Breast epithelium (tissue), 3 donors: ENCODE measurements around the gene HAUS6.

ENCODE experiments used
- POLR2A ChIP-seq: fragments of 450-650 bp; IDR thresholded peaks from one replicate; pipeline ENCODE4 v1.6.1; 2016; ENCODE audit warnings: antibody characterized with exemption, mild to moderate bottlenecking, moderate library complexity
- TF ChIP-seq, protein P1 (sequence below), 3 donors: fragments of 450-650 bp; IDR thresholded peaks; one replicate each; pipeline ENCODE4 v1.5.1; 2016 to 2017; ENCODE audit warnings: antibody characterized with exemption in 3 of 3, mild to moderate bottlenecking in 3 of 3, moderate library complexity in 3 of 3

DNA sequence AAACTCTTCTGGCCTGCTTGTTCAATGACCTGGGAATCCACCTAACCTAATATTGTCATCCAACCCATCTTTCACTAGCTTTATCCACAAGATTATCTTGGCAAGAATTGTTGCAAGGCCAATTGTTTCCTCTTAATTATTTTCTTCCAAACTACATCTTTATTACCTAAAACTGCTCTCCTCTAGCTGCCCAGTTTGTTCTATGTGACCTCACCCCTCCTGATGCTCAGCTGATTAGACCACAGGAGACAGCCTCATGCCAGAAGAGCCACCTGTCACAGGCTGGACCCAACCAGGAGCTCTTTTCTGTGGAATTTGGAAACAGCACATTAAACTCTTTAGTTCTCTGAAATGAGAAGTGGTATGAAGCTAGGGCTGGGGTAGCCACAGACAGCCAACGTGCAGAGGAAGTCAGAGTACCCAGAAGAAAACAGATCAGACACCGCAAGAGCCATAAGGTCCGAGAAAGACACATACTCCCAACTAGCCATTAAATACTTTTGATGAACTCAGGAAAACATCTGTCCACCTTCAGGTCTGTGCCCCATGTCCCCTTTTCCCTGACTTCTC, 81.7 kb downstream of the HAUS6 start:
- TF ChIP-seq, protein P1, sequence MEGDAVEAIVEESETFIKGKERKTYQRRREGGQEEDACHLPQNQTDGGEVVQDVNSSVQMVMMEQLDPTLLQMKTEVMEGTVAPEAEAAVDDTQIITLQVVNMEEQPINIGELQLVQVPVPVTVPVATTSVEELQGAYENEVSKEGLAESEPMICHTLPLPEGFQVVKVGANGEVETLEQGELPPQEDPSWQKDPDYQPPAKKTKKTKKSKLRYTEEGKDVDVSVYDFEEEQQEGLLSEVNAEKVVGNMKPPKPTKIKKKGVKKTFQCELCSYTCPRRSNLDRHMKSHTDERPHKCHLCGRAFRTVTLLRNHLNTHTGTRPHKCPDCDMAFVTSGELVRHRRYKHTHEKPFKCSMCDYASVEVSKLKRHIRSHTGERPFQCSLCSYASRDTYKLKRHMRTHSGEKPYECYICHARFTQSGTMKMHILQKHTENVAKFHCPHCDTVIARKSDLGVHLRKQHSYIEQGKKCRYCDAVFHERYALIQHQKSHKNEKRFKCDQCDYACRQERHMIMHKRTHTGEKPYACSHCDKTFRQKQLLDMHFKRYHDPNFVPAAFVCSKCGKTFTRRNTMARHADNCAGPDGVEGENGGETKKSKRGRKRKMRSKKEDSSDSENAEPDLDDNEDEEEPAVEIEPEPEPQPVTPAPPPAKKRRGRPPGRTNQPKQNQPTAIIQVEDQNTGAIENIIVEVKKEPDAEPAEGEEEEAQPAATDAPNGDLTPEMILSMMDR (IDR thresholded peaks at IDR 0.05), result no peak
- TF ChIP-seq POLR2A, result no peak
